Skeletal muscle satellite cell (primary cell): ENCODE measurements around the gene NMB.
"Not testable (repeated sequence)": the region's sequence is repeated elsewhere in the genome, so short reads cannot be mapped to it uniquely, and the experiment has no call there.

Source experiments
- H3K27me3 ChIP-seq: 2 replicates; pipeline ENCODE4 v1.7.0; 2013; ENCODE audit warnings: low read length; ENCODE audit not compliant: control insufficient read depth, insufficient read depth
- H3K36me3 ChIP-seq: 2 replicates; pipeline ENCODE4 v1.7.0; 2013; ENCODE audit warnings: mild to moderate bottlenecking, control low read depth, low read length; ENCODE audit not compliant: insufficient read depth
- H3K4me1 ChIP-seq: 2 replicates; pipeline ENCODE4 v1.7.0; 2013; ENCODE audit warnings: low read length; ENCODE audit not compliant: control insufficient read depth, insufficient read depth
- H3K4me2 ChIP-seq: 2 replicates; pipeline ENCODE4 v1.7.0; 2013; ENCODE audit warnings: mild to moderate bottlenecking, low read length
- H3K4me3 ChIP-seq: 2 replicates; pipeline ENCODE4 v1.7.0; 2013; ENCODE audit warnings: low read length
- H3K9ac ChIP-seq: 2 replicates; pipeline ENCODE4 v1.7.0; 2013; ENCODE audit warnings: mild to moderate bottlenecking, low read depth, low read length, moderate library complexity
- H3K9me3 ChIP-seq: replicated peaks from 2 replicates; pipeline ENCODE4 v1.7.0; 2013; ENCODE audit warnings: mild to moderate bottlenecking, control low read depth, low read length

NMB gene

GRCh38 chr15:84653910-84654688 is 3.9 kb downstream of the NMB start, which contains the start of gene WDR73:
Gene WDR73, minus strand, starts transcription at chr15:84654283. Its CDS starts 9 bp downstream, at chr15:84654274.
- Histone ChIP-seq H3K27me3 (no peaks in the 10 kb centered on the region), H3K4me1 (peaks cover 31% of the 10 kb centered on the region), H3K9me3 (no peaks in the 10 kb centered on the region), H3K4me2 (peak within 1 kb of the TSS; percentile 98), H3K9ac (peak within 1 kb of the TSS; percentile 91), H3K36me3 (peaks cover 23% of the 10 kb centered on the region), H3K4me3 (peak within 1 kb of the TSS; percentile 87)

- peak overlapping the region; percentile 87 for H3K4me3 ChIP-seq
- H3K9me3 ChIP-seq = no peaks in the 10 kb centered on the region
- peak overlapping the region; percentile 98 for H3K4me2 ChIP-seq
- peak overlapping the region; percentile 91 for H3K9ac ChIP-seq
- peaks cover 31% of the 10 kb centered on the region for H3K4me1 ChIP-seq
- no peaks in the 10 kb centered on the region for H3K27me3 ChIP-seq
- H3K36me3 ChIP-seq = peaks cover 29% of the 10 kb centered on the region
Measured at GRCh38 chr15:84653584-84653909, 4.5 kb downstream of the NMB start.

DNA sequence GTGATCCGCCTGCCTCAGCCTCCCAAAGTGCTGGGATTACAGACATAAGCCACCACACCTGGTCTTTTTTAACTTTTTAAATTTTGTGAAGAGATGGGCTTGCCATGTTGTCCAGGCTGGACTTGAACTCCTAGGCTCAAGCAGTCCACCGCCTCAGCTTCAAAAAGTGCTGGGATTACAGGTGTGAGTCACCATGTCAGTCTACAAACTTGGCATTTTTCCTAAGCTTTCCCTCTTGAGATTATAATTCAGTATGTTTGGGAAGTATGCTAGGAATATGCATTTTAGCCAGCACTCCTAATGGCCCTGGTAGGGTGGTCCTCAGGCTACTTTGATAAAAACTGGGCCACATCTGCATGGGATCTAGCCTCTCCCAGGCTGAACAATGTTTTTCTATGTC is 8.3 kb downstream of the NMB start:
- Histone ChIP-seq H3K4me2 (no peak overlapping the region), H3K4me3 (no peak overlapping the region), H3K9me3 (no peaks in the 10 kb centered on the region), H3K4me1 (peaks cover 21% of the 10 kb centered on the region), H3K36me3 (peaks cover 59% of the 10 kb centered on the region), H3K27me3 (no peaks in the 10 kb centered on the region), H3K9ac (no peak overlapping the region)

- Histone ChIP-seq H3K4me2 (no peak overlapping the region), H3K27me3 (no peaks in the 10 kb centered on the region), H3K9me3 (no peaks in the 10 kb centered on the region), H3K36me3 (peaks cover 66% of the 10 kb centered on the region), H3K4me3 (no peak overlapping the region), H3K4me1 (peaks cover 19% of the 10 kb centered on the region), H3K9ac (no peak overlapping the region)
Measured at GRCh38 chr15:84648539-84648938, 9.5 kb downstream of the NMB start.

DNA sequence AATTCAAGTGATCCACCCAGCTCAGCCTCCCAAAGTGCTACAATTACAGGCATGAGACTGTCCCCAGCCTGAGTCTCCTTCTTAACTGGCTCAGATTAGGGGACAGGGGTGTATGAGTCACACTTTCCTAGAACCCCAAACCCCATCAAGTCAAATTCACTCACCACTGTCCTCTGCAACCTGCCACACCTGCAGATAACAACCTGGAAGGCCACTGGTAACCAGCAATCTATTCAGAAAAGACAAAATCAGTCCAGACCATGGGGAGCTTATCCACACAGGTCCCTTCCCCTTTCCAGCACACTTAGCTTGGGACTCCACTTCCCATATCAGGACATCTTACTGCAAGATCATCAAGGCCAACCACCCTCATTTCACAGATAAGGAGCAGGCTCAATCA is 10.3 kb downstream of the NMB start:
- Histone ChIP-seq H3K4me1 (peaks cover 12% of the 10 kb centered on the region), H3K9me3 (no peaks in the 10 kb centered on the region), H3K4me2 (no peak overlapping the region), H3K36me3 (peaks cover 74% of the 10 kb centered on the region), H3K9ac (no peak overlapping the region), H3K4me3 (no peak overlapping the region), H3K27me3 (no peaks in the 10 kb centered on the region)

- H3K9me3 ChIP-seq = no peaks in the 10 kb centered on the region
- no peak overlapping the region for H3K9ac ChIP-seq
- peaks cover 71% of the 10 kb centered on the region for H3K36me3 ChIP-seq
Measured at GRCh38 chr15:84645997-84646396, 12.0 kb downstream of the NMB start.

GRCh38 chr15:84645496-84645895 is 12.5 kb downstream of the NMB start:
- H3K9me3 ChIP-seq = no peaks in the 10 kb centered on the region
- H3K4me1 ChIP-seq = peaks cover 6% of the 10 kb centered on the region
- H3K27me3 ChIP-seq = no peaks in the 10 kb centered on the region
- no peak overlapping the region for H3K4me3 ChIP-seq
- no peak overlapping the region for H3K9ac ChIP-seq
- H3K4me2 ChIP-seq = no peak overlapping the region
- H3K36me3 ChIP-seq = peaks cover 75% of the 10 kb centered on the region

More at GRCh38 chr15:84645997-84646396, 12.0 kb downstream of the NMB start:
- no peaks in the 10 kb centered on the region for H3K27me3 ChIP-seq
- H3K4me2 ChIP-seq = no peak overlapping the region
- no peak overlapping the region for H3K4me3 ChIP-seq
- peaks cover 6% of the 10 kb centered on the region for H3K4me1 ChIP-seq

DNA sequence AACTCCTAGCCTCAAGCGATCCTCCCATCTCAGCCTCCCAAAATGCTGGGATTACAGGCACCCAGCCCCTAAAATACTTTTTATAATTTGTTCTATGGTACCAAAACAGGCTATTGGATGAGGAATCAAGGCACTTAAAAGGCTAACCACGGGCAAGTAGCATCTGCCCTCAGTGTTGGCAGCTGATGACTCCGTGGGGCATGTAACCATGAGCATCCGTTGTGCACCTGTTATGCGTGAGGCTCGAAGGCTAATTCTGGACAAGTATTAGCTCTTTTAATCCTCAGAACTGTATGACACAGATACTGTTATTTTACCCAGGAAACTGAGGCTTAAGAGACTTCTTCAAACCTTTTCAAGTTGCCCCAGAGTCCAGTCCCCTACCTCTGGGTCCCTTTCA is 14.2 kb downstream of the NMB start:
- H3K9ac ChIP-seq = no peak overlapping the region
- H3K4me1 ChIP-seq = peaks cover 6% of the 10 kb centered on the region
- no peak overlapping the region for H3K4me3 ChIP-seq
- no peaks in the 10 kb centered on the region for H3K9me3 ChIP-seq
- no peaks in the 10 kb centered on the region for H3K27me3 ChIP-seq
- H3K36me3 ChIP-seq = peaks cover 80% of the 10 kb centered on the region
- no peak overlapping the region for H3K4me2 ChIP-seq

DNA sequence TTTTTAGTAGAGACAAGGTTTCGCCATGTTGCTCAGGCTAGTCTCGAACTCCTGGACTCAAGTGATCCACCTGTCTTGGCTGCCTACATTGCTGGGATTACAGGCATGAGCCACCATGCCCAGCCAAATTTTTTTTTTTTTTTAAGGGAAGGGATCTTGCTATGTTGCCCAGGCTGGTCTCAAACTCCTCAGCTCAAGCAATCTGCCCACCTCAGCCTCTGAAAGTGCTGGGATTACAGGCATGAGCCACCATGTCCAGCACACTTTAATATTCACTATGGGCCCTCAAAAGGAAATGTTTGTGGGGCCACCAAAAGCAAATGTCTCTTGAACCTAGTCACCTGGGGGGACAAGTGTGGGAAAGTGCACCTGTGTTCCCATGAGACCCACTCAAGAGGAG is 15.4 kb downstream of the NMB start:
- H3K4me1 ChIP-seq, H3K4me2 ChIP-seq, H3K9me3 ChIP-seq, H3K4me3 ChIP-seq, H3K27me3 ChIP-seq, H3K9ac ChIP-seq: not testable (repeated sequence)
- H3K36me3 ChIP-seq = peaks cover 76% of the 10 kb centered on the region

- not testable (repeated sequence) for H3K9me3 ChIP-seq, H3K27me3 ChIP-seq, H3K4me3 ChIP-seq, H3K4me1 ChIP-seq, H3K4me2 ChIP-seq, H3K9ac ChIP-seq
- peaks cover 71% of the 10 kb centered on the region for H3K36me3 ChIP-seq
Measured at GRCh38 chr15:84641871-84642270, 16.1 kb downstream of the NMB start.

- Histone ChIP-seq H3K9me3 (no peaks in the 10 kb centered on the region), H3K36me3 (peaks cover 50% of the 10 kb centered on the region), H3K27me3 (no peaks in the 10 kb centered on the region), H3K4me2 (no peak overlapping the region), H3K4me1 (peaks cover 13% of the 10 kb centered on the region), H3K9ac (no peak overlapping the region), H3K4me3 (no peak overlapping the region)
Measured at GRCh38 chr15:84638103-84638502, 19.9 kb downstream of the NMB start.

DNA sequence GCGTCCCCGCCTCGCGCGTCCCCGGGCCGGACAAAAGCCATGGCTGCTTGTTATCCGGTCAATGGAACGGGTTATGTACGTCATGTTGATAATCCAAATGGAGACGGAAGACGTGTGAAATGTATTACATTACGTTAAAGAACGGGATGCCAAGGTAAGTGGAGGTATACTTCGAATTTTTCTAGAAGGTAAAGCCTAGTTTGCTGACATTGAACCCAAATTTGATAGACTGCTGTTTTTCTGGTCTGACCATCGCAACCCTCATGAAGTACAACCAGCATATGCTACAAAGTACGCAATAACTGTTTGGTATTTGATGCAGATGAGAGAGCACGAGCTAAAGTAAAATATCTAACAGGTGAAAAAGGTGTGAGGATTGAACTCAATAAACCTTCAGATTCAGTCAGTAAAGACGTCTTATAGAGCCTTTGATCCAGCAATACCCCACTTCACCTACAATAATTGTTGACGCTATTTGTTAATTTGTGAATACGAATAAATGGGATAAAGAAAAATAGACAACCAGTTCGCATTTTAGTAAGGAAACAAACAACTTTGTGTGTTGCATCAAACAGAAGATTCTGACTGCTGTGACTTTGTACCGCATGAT is 23.7 kb downstream of the NMB start:
- H3K4me2 ChIP-seq = peak overlapping the region; percentile 89
- no peaks in the 10 kb centered on the region for H3K9me3 ChIP-seq
- peaks cover 19% of the 10 kb centered on the region for H3K36me3 ChIP-seq
- peak overlapping the region; percentile 69 for H3K9ac ChIP-seq
- H3K27me3 ChIP-seq = no peaks in the 10 kb centered on the region
- H3K4me3 ChIP-seq = peak overlapping the region; percentile 69
- peaks cover 29% of the 10 kb centered on the region for H3K4me1 ChIP-seq
